ENCODE measurements around the gene RPS16. TPM values are rescaled to one million over a fixed set of nuclear protein-coding genes. Genes with fewer than 3 reads are reported as not detected.

Gene RPS16
- total RNA-seq (1,000 to 10,000 TPM; 4,061 to 4,227 TPM), polyA plus RNA-seq (1,000 to 10,000 TPM; 1,590 to 2,052 TPM)

DNA sequence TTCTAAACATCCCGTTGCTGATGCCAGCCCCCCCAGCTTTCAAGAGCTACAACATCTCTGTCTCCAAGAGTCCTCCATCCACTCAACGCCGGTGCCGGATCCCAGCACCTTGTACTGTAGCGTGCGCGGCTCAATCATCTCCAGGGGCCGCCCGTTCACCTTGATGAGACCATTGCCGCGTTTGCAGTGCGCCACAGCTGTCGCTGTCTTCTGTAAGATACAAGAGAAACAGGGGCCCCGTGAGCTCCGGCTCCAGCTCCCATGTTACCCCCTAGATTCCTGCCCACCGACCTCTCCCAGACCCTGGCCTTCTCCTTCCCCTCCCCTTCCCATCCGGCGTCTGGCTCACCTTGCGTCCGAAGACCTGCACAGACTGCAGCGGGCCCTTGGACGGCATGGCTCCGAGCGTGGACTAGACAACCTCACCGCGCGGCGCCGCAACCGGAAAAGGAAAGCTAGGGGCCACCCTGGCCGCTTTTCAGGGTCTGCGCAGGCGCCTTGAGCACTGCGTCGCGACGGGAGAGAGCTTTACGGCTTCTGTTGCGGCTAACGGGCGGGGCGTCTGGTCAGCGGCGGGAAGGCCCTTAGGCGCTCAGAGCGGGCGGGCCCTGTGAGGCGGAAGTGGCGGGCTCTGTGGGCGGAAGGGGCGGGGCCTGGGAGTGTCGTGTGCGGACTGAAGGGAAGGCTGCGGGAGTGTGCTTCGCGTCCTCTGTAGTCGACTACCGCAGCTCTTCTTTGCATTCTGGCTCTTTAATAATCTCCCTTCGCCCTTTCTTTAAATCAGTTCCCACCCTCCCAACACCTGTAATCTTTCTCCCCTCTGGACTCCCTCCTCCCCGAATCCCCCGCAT is at the start of gene RPS16:
Gene RPS16, minus strand, starts transcription at position 451 of the 851 bp plus-strand sequence. Its CDS starts 54 bp downstream, at position 397.
- H3K4me3 ChIP-seq (ENCODE audit: low read length in 2 of 2), result peak within 1 kb of the TSS; percentile 71 to 90
- ChIA-PET CTCF (ENCODE audit: partially characterized antibody) (interaction anchor here (0.7 to 2.3 kb wide), 18 partner anchors 9 to 237 kb away, joined by 3 to 16 read pairs (median 4); partner anchors contain the start of genes EID2, EID2B, GMFG and MED29), POLR2A (ENCODE audit: partially characterized antibody) (interaction anchor here (0.7 to 6.4 kb wide), 41 partner anchors 9 to 1828 kb away, joined by 3 to 153 read pairs (median 5); partner anchors contain the start of genes C19orf47, DYRK1B, EID2 and EID2B)
- H3K4me1 Mint-ChIP-seq, result peaks cover 31 to 62% (median 41%) of the 10 kb centered on the region in 4 donors
- DNase-seq, result peak; percentile 98 to 99 (median 99)
- H3K27me3 ChIP-seq (ENCODE audit: insufficient read depth, low read length), result no peaks in the 10 kb centered on the region
- peaks cover 37% of the 10 kb centered on the region for H3K4me1 ChIP-seq (ENCODE audit: insufficient read depth, low read length)
- peak within 1 kb of the TSS; percentile 98 to 100 (median 99) for H3K27ac Mint-ChIP-seq
- intact Hi-C loops (cut with micrococcal nuclease), result loop anchor here (1.0 kb wide), 5 partner anchors 10 to 97 kb away; partner anchors contain the start of genes EID2B, MED29, PAF1 and PLEKHG2
- no peaks in the 10 kb centered on the region for H3K9me3 ChIP-seq (ENCODE audit: control insufficient read depth in 1 of 2, low read length in 2 of 2)
- H3K36me3 ChIP-seq (ENCODE audit: insufficient read depth, low read length), result peaks cover 24% of the 10 kb centered on the region
- H3K9me3 Mint-ChIP-seq, result peaks cover 0 to 5% (median 0%) of the 10 kb centered on the region in 8 donors
- peaks cover 29 to 46% of the 10 kb centered on the region in 2 donors for H3K36me3 Mint-ChIP-seq
- H3K4me3 Mint-ChIP-seq, result peak within 1 kb of the TSS; percentile 97 to 100 (median 100)
- peaks cover 0 to 1% of the 10 kb centered on the region in 2 donors for H3K27me3 Mint-ChIP-seq
- peak within 1 kb of the TSS; percentile 90 for H3K27ac ChIP-seq (ENCODE audit: low read depth, low read length)

DNA sequence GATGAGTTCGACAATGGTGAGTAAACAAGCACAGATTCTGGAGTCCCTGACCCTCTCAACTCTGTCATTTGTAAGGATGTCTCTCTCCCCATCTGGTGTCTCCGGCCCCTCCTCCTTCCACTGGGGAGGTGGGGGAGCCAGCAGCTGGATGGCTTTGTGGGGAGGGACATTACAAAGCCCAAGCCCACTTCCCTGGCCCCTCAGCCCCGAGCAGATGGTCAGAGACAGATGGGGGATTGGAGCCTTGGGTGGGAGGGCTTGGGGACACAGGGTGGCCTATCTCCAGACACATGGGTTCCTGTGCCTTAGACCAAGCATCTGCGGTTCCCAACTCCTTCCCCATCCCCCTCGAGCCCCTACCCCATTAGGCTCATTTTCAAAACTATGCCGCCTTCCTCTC is 47.4 kb upstream of the RPS16 start:
- peaks cover 17% of the 10 kb centered on the region for H3K4me1 ChIP-seq (ENCODE audit: insufficient read depth, low read length)
- POLR2A ChIA-PET (ENCODE audit: partially characterized antibody), result no interaction called here
- intact Hi-C loops (cut with micrococcal nuclease), result no loop called here
- Mint-ChIP-seq H3K9me3 (no peaks in the 10 kb centered on the region), H3K4me3 (peak overlapping the region in 6 of 8 donors; percentile 7 to 76 (median 38)), H3K4me1 (peaks cover 15 to 35% (median 27%) of the 10 kb centered on the region in 4 donors), H3K27ac (peak overlapping the region in 4 of 7 donors; percentile 27 to 75 (median 36)), H3K36me3 (peaks cover 14 to 40% of the 10 kb centered on the region in 2 donors), H3K27me3 (no peaks in the 10 kb centered on the region)
- DNase-seq, result no peak
- H3K36me3 ChIP-seq (ENCODE audit: insufficient read depth, low read length), result peaks cover 21% of the 10 kb centered on the region
- CTCF ChIA-PET (ENCODE audit: partially characterized antibody), result interaction anchor here (2.4 kb wide), 1 partner anchor 9 kb away, joined by 7 read pairs; no protein-coding TSS in a partner anchor
- no peak overlapping the region for H3K4me3 ChIP-seq (ENCODE audit: low read length in 2 of 2)
- no peaks in the 10 kb centered on the region for H3K9me3 ChIP-seq (ENCODE audit: control insufficient read depth in 1 of 2, low read length in 2 of 2)
- H3K27ac ChIP-seq (ENCODE audit: low read depth, low read length), result no peak overlapping the region
- no peaks in the 10 kb centered on the region for H3K27me3 ChIP-seq (ENCODE audit: insufficient read depth, low read length)

DNA sequence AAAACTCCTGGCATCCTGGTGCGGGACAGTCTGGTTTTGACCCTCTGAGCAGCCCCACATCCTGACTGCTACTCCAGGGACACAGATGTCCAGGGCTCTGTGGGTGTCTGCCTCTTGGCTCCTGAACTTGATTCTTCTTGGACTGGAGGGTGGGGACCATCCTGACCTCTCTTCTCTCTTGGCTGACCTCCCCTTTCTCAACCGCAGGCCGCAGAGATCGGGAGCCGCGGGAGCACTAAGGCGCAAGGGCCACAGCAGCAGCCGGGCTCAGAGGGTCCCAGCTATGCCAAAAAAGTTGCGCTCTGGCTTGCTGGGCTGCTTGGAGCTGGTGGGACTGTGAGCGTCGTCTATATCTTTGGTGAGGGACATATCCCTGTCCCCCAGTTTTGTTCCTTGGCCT is 45.9 kb upstream of the RPS16 start:
- H3K4me1 Mint-ChIP-seq, result peaks cover 15 to 36% (median 26%) of the 10 kb centered on the region in 4 donors
- CTCF ChIA-PET (ENCODE audit: partially characterized antibody), result interaction anchor here (0.8 to 2.4 kb wide), 2 partner anchors 7 to 41 kb away, joined by 3 to 7 read pairs; no protein-coding TSS in a partner anchor
- no peak for DNase-seq
- intact Hi-C loops (cut with micrococcal nuclease), result loop anchor here (2.0 kb wide), 1 partner anchor 37 kb away; the partner anchor contains the start of gene SUPT5H
- Histone ChIP-seq H3K4me3 (ENCODE audit: low read length in 2 of 2) (peak overlapping the region; percentile 83 to 93), H3K36me3 (ENCODE audit: insufficient read depth, low read length) (peaks cover 17% of the 10 kb centered on the region), H3K27me3 (ENCODE audit: insufficient read depth, low read length) (no peaks in the 10 kb centered on the region), H3K27ac (ENCODE audit: low read depth, low read length) (peak overlapping the region; percentile 82), H3K9me3 (ENCODE audit: control insufficient read depth in 1 of 2, low read length in 2 of 2) (no peaks in the 10 kb centered on the region), H3K4me1 (ENCODE audit: insufficient read depth, low read length) (peaks cover 17% of the 10 kb centered on the region)
- POLR2A ChIA-PET (ENCODE audit: partially characterized antibody), result interaction anchor here (1.6 kb wide), 1 partner anchor 51 kb away, joined by 6 read pairs; the partner anchor contains the start of gene EID2B
- no peaks in the 10 kb centered on the region for H3K27me3 Mint-ChIP-seq
- peaks cover 8 to 35% of the 10 kb centered on the region in 2 donors for H3K36me3 Mint-ChIP-seq
- H3K9me3 Mint-ChIP-seq, result no peaks in the 10 kb centered on the region
- peak overlapping the region; percentile 90 to 96 (median 93) for H3K4me3 Mint-ChIP-seq
- peak overlapping the region; percentile 92 to 98 (median 96) for H3K27ac Mint-ChIP-seq

DNA sequence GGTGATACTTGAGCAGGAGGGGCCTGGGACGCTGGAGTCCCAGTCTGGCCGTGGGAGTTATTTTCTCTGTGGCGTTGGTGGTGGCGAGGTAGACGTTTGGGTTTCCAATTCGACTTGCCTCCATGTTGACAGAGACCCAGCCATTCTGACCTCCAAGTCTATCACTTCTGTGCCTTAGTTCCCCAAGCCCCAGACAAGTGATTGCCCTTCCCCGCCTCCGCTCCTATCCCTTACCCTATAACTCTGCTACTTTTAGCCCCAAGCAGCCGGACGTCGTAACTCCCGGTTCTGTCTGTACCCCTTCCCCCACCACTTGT is 45.4 kb upstream of the RPS16 start:
- Mint-ChIP-seq H3K36me3 (peaks cover 7 to 34% of the 10 kb centered on the region in 2 donors), H3K27me3 (no peaks in the 10 kb centered on the region), H3K4me1 (peaks cover 15 to 41% (median 25%) of the 10 kb centered on the region in 4 donors), H3K9me3 (no peaks in the 10 kb centered on the region), H3K4me3 (peak overlapping the region; percentile 90 to 96 (median 93)), H3K27ac (peak overlapping the region; percentile 92 to 98 (median 96))
- peaks cover 13% of the 10 kb centered on the region for H3K36me3 ChIP-seq (ENCODE audit: insufficient read depth, low read length)
- H3K4me1 ChIP-seq (ENCODE audit: insufficient read depth, low read length), result peaks cover 17% of the 10 kb centered on the region
- H3K4me3 ChIP-seq (ENCODE audit: low read length in 2 of 2), result peak overlapping the region; percentile 83 to 93
- ChIA-PET CTCF (ENCODE audit: partially characterized antibody) (interaction anchor here (1.0 kb wide), 1 partner anchor 51 kb away, joined by 4 read pairs; the partner anchor contains the start of gene EID2B), POLR2A (ENCODE audit: partially characterized antibody) (interaction anchor here (0.7 to 1.6 kb wide), 10 partner anchors 13 to 407 kb away, joined by 3 to 18 read pairs (median 4); partner anchors contain the start of genes EID2B, PLEKHG2, RPS16 and SUPT5H)
- no peaks in the 10 kb centered on the region for H3K27me3 ChIP-seq (ENCODE audit: insufficient read depth, low read length)
- peak overlapping the region; percentile 82 for H3K27ac ChIP-seq (ENCODE audit: low read depth, low read length)
- DNase-seq, result no peak
- intact Hi-C loops (cut with micrococcal nuclease), result loop anchor here (2.0 kb wide), 1 partner anchor 36 kb away; the partner anchor contains the start of gene SUPT5H
- no peaks in the 10 kb centered on the region for H3K9me3 ChIP-seq (ENCODE audit: control insufficient read depth in 1 of 2, low read length in 2 of 2)

DNA sequence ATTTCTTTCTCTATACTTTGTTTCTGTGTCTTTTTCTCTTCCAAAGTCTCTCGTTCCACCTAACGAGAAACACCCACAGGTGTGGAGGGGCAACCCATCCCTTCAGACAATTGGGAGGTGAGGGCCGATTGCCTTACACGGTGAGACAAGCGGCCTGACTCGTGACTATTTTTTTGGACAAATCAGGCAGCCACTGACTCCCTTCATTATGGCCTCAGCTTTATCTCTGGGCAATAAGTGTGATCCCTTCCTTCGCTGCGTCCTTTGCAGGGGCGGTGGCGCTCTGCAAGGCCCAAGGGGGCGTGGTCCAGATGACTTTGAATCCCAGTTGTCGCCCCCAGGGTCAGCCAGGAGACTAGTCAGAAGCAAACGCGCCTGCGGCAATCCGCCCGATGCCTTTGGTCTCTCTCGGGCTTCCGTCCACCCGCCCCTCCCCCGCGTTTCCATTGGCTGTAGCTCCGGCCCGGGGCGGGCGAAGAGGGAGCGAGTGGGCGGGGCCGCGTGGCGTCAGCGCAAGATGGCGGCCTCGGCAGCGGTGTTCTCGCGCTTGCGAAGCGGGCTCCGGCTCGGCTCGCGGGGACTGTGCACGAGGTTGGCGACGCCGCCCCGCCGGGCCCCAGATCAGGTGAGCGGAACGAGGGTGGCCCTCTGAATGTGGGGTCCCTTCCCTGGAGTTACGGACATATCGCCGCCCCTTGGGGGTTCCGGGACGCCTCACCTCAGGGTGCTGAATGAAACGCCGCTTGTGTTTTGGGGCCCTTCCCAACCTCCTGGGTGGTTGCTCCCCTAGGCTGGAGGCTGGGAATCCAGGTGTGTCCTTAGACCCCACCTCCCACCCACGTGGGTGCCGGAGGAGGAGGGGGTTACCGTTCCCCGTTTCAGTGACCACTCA is 44.8 kb upstream of the RPS16 start, which contains the start of gene TIMM50:
Gene TIMM50, plus strand, starts transcription at position 502 of the 892 bp plus-strand sequence. Its CDS starts 16 bp downstream, at position 518.
- peak within 1 kb of the TSS; percentile 82 for H3K27ac ChIP-seq (ENCODE audit: low read depth, low read length)
- no peaks in the 10 kb centered on the region for H3K27me3 Mint-ChIP-seq
- H3K9me3 ChIP-seq (ENCODE audit: control insufficient read depth in 1 of 2, low read length in 2 of 2), result no peaks in the 10 kb centered on the region
- H3K9me3 Mint-ChIP-seq, result no peaks in the 10 kb centered on the region
- H3K4me1 ChIP-seq (ENCODE audit: insufficient read depth, low read length), result peaks cover 17% of the 10 kb centered on the region
- ChIA-PET POLR2A (ENCODE audit: partially characterized antibody) (interaction anchor here (0.6 to 1.6 kb wide), 16 partner anchors 9 to 407 kb away, joined by 3 to 18 read pairs (median 3); partner anchors contain the start of genes EID2B, PLEKHG2, RPS16 and SUPT5H), CTCF (ENCODE audit: partially characterized antibody) (interaction anchor here (1.0 kb wide), 1 partner anchor 51 kb away, joined by 4 read pairs; the partner anchor contains the start of gene EID2B)
- H3K4me3 Mint-ChIP-seq, result peak within 1 kb of the TSS; percentile 90 to 96 (median 94)
- peaks cover 15 to 41% (median 25%) of the 10 kb centered on the region in 4 donors for H3K4me1 Mint-ChIP-seq
- H3K27ac Mint-ChIP-seq, result peak within 1 kb of the TSS; percentile 92 to 98 (median 96)
- H3K4me3 ChIP-seq (ENCODE audit: low read length in 2 of 2), result peak within 1 kb of the TSS; percentile 83 to 93
- peak; percentile 93 to 96 (median 94) for DNase-seq
- peaks cover 12% of the 10 kb centered on the region for H3K36me3 ChIP-seq (ENCODE audit: insufficient read depth, low read length)
- peaks cover 7 to 31% of the 10 kb centered on the region in 2 donors for H3K36me3 Mint-ChIP-seq
- intact Hi-C loops (cut with micrococcal nuclease), result loop anchor here (1.0 to 2.0 kb wide), 3 partner anchors 36 to 192 kb away; partner anchors contain the start of genes EID2B and SUPT5H
- no peaks in the 10 kb centered on the region for H3K27me3 ChIP-seq (ENCODE audit: insufficient read depth, low read length)

DNA sequence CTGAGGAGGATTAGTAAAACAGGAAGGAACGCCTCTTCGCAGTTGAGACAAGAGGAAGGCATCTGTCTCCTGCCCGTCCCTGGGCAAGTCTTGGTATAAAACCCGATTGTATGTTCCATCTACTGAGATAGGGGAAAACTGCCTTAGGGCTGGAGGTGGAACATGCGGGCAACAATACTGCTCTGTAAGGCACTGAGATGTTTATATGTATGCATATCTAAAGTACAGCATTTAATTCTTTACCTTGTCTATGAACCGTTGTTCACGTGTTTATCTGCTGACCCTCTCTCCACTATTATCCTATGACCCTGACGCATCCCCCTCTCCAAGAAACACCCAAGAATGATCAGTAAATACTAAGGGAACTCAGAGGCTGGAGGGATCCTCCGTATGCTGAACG is 44.2 kb upstream of the RPS16 start:
- no peaks in the 10 kb centered on the region for H3K9me3 Mint-ChIP-seq
- H3K27me3 ChIP-seq (ENCODE audit: insufficient read depth, low read length), result no peaks in the 10 kb centered on the region
- peak overlapping the region; percentile 92 to 98 (median 96) for H3K27ac Mint-ChIP-seq
- H3K9me3 ChIP-seq (ENCODE audit: control insufficient read depth in 1 of 2, low read length in 2 of 2), result no peaks in the 10 kb centered on the region
- DNase-seq, result no peak
- intact Hi-C loops (cut with micrococcal nuclease), result loop anchor here (1.0 to 2.0 kb wide), 3 partner anchors 35 to 192 kb away; partner anchors contain the start of genes EID2B and SUPT5H
- H3K36me3 Mint-ChIP-seq, result peaks cover 10 to 31% of the 10 kb centered on the region in 2 donors
- H3K4me3 Mint-ChIP-seq, result peak overlapping the region; percentile 90 to 96 (median 94)
- ChIA-PET CTCF (ENCODE audit: partially characterized antibody) (interaction anchor here (1.0 kb wide), 1 partner anchor 52 kb away, joined by 4 read pairs; the partner anchor contains the start of gene EID2B), POLR2A (ENCODE audit: partially characterized antibody) (interaction anchor here (0.6 to 1.2 kb wide), 13 partner anchors 9 to 71 kb away, joined by 3 to 18 read pairs (median 3); partner anchors contain the start of genes PLEKHG2, RPS16 and SUPT5H)
- peaks cover 15 to 41% (median 25%) of the 10 kb centered on the region in 4 donors for H3K4me1 Mint-ChIP-seq
- H3K4me1 ChIP-seq (ENCODE audit: insufficient read depth, low read length), result peaks cover 17% of the 10 kb centered on the region
- H3K27ac ChIP-seq (ENCODE audit: low read depth, low read length), result peak overlapping the region; percentile 82
- peak overlapping the region; percentile 38 to 83 for H3K4me3 ChIP-seq (ENCODE audit: low read length in 2 of 2)
- peaks cover 9% of the 10 kb centered on the region for H3K36me3 ChIP-seq (ENCODE audit: insufficient read depth, low read length)
- H3K27me3 Mint-ChIP-seq, result no peaks in the 10 kb centered on the region
